IMR-90 (cell line): ENCODE data around the gene CHST8.

Source experiments
- CEBPB ChIP-seq: IDR thresholded peaks from 2 replicates; pipeline ENCODE4 v1.6.1; 2012; ENCODE audit warnings: low read depth, low read length, improper control_type of control experiment
- MAFK ChIP-seq: IDR thresholded peaks from 2 replicates; pipeline ENCODE4 v1.6.1; 2012; ENCODE audit warnings: low read depth, low read length, improper control_type of control experiment
- MXI1 ChIP-seq: IDR thresholded peaks from 2 replicates; pipeline ENCODE4 v1.6.1; 2012; ENCODE audit warnings: low read depth, mild to moderate bottlenecking, low read length, moderate library complexity, borderline replicate concordance
- POLR2A ChIP-seq: IDR thresholded peaks from 2 replicates; pipeline ENCODE4 v1.6.1; 2012; ENCODE audit warnings: mild to moderate bottlenecking, low read depth, low read length
- SMC3 ChIP-seq: fragments of 150-350 bp; IDR thresholded peaks from 2 replicates; pipeline ENCODE4 v1.6.1; 2016; ENCODE audit warnings: low read depth, mild to moderate bottlenecking, antibody characterized with exemption, low read length, moderate library complexity
- TF ChIP-seq, protein P1 (sequence below): conservative IDR thresholded peaks from 2 replicates; pipeline ENCODE4 v1.5.1; 2012; ENCODE audit warnings: mild to moderate bottlenecking, low read depth, low read length, improper control_type of control experiment
- TF ChIP-seq, protein P2 (sequence below): fragments of 150-350 bp; IDR thresholded peaks from 2 replicates; pipeline ENCODE4 v1.6.1; 2017; ENCODE audit warnings: mild to moderate bottlenecking, antibody characterized with exemption, low read length, low read depth

DNA sequence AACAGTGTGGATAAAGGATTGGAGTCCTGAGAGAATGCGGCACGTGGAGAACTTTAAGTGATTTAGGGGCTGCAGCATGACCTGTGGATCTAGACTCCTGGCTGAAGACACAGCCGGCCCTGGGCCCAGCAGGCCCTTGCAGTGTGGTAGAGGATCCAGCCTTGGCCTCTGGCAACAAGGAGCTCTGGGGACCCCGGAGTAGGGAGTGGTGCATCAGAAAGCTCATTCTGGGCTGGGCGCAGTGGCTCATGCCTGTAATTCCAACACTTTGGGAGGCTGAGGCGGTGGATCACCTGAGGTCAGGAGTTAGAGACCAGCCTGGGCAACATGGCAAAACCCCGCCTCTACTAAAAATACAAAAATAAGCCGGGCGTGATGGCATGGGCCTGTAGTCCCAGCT is 76.0 kb downstream of the CHST8 start:
- TF ChIP-seq, protein P1, sequence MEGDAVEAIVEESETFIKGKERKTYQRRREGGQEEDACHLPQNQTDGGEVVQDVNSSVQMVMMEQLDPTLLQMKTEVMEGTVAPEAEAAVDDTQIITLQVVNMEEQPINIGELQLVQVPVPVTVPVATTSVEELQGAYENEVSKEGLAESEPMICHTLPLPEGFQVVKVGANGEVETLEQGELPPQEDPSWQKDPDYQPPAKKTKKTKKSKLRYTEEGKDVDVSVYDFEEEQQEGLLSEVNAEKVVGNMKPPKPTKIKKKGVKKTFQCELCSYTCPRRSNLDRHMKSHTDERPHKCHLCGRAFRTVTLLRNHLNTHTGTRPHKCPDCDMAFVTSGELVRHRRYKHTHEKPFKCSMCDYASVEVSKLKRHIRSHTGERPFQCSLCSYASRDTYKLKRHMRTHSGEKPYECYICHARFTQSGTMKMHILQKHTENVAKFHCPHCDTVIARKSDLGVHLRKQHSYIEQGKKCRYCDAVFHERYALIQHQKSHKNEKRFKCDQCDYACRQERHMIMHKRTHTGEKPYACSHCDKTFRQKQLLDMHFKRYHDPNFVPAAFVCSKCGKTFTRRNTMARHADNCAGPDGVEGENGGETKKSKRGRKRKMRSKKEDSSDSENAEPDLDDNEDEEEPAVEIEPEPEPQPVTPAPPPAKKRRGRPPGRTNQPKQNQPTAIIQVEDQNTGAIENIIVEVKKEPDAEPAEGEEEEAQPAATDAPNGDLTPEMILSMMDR, result no peak
- TF ChIP-seq CEBPB (no peak), MAFK (no peak), MXI1 (no peak), POLR2A (no peak), SMC3 (no peak)
- TF ChIP-seq, protein P2, sequence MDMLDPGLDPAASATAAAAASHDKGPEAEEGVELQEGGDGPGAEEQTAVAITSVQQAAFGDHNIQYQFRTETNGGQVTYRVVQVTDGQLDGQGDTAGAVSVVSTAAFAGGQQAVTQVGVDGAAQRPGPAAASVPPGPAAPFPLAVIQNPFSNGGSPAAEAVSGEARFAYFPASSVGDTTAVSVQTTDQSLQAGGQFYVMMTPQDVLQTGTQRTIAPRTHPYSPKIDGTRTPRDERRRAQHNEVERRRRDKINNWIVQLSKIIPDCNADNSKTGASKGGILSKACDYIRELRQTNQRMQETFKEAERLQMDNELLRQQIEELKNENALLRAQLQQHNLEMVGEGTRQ, result no peak
